ENCODE results near the gene CNOT10.
"Not testable (repeated sequence)": the region's sequence is repeated elsewhere in the genome, so short reads cannot be mapped to it uniquely, and the experiment has no call there.

CNOT10 gene

DNA sequence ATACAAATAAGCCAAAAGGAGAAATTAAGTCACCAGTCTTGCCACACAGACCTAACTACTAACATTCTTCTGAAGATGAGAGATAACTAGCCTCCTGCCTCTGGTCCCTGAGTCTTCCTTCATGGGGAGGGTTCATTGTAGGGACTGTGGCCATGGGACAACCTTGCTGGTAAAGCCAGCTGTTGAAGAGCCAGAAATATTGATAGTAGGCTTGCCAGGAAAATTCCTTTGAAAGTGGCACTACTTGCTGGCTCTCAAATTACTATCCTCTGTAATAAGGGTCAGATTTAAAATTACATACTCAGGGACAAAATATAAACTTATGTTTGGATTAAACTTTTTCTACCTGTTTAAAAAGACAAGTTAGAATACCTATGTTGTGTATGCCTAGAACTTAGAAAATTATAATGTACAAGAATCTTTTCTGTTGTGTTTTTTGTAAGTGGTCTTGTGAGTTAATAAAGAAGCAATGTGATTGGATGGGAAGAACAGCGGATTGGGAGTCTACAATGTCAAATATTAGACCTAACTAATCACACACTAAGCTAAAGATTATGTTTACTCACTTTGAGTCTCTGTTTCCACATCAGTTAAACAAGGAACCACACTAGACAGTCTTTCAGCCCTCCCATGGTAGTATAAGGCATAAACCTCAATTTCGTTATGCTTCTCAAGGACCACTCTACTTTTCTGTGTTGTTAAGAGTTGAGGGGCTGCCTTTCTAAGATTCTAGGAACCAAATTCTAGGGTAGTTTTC, 72.8 kb downstream of the CNOT10 start:
- no peak for DNase-seq (ENCODE audit: low spot score)

DNA sequence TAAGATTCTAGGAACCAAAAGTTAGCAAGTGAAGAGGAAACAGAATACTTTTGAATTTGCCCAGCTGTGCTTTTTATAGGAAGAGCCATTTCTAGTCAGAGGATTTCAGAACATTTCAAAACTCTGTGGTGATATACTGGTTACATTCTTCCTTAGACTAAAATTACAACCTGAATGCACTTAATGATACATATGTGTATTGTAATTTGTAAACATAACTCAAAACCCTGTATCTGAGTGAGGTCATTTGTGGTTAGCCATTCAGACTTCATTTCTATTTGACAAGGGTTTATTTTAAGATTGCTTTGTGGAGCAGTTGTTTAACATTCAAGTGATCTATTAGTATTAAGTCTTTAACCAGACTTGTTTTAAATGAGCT, 73.4 kb downstream of the CNOT10 start:
- DNase-seq (ENCODE audit: low spot score), result no peak

DNA sequence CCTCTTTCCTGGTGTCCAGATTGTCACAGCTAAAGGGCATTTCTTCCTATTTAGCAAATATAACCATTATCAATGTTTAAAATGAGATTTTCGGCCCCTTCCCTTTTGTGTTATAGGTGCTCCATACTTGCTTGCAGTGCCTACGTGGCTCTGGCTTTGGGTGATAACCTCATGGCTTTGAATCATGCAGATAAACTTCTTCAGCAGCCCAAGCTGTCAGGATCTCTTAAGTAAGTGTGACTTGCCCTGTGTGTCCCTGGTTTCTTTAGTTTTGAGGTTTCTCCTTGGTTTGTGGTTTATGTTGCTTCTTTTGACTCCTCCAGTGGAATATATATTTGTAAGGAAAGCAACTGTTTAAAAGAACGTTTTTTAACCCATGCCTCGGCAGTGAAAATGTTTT, 74.4 kb downstream of the CNOT10 start:
- no peak for DNase-seq (ENCODE audit: low spot score)

DNA sequence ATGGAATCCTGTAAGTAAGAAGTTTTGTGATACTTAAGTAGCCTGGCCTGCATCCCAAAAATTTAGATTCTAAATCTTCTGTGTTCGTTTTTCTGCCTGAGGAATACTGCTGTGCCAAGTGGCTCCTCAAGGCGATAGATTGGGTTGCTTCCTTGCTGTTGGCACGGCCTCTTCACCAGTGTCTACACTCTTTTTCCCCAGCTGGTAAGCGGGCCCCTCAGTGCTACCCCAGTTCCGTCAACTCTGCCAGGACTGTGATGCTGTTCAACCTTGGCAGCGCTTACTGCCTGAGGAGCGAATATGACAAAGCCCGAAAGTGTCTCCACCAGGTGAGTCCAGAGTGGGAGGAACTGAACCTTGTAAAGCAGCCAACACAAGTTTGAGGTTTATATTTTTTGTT, 79.5 kb downstream of the CNOT10 start:
- no peak for DNase-seq (ENCODE audit: low spot score)

DNA sequence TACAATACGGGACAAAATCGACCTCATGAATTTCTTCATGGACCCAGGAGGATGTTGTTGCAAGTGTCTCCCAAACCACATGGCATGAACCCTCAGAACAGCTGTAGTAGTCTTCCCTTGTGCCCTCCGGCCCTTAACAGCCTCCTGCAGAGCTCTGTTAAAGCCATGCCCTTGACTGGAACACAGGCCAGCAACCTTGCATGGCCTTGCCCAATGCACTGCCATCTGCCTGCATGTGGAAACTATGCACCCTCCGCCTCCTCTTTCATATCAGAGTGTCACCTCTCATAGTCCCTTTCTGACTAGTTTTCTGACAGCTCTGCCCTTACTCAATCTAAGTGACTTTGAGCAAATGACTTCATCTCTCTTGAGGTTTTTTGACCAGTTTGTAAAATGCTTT, 93.4 kb downstream of the CNOT10 start:
- no peak for DNase-seq (ENCODE audit: low spot score)

DNA sequence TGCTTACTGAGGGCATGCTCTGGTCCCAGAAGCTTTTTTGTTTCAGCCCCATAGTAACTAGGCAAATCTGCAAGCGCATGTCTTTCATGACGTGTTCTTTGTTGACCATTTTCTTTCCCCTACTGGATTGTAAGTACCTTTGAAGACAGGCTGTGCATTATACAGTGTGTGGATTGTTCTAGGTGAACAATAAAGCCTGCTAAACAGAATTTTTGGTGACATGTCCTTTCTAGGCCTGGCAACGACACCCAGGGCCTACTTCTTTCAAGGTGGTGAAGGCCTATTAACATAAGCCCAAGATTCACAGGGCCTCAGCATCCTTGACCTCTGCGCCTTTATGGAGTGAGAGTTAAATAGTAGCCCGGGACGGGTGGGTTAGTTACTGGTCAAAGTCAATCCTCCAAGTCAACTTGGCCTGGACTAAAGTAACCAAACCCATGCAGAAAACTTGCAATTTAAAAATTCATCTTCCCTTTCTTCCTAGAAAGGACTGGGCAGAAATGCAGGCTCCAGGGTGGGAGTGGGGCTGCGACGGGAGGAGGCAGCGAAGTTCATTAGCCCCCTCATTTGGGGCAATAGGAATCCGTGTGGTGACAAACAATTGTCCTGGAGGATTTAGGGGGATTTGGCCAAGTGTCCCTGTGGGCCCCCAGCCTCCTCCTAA, 95.2 kb downstream of the CNOT10 start:
- no peak for DNase-seq (ENCODE audit: low spot score)

DNA sequence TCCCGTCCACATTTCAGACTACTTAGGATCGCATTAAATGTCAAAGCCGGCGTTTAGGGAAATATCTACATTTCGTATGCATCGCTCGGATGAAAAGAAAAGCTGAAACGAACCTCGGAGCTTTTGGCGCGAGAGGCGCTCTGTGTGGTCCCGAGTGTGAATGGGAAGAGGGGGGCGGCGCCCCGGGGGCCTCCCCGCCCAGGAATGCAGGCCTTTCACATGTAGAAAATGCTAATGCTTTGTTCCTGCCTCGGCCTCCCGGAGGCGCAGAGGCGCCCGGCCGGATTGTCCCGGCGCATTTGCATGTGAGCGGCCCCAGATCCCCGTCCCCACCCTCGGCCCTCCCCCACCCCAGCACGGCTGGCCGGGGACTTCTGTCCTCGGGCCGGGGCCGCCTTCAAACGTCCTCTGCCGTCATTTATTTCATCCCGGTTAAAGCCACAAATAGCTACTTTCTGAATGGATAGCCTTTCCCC, 95.8 kb downstream of the CNOT10 start:
- DNase-seq (ENCODE audit: low spot score), result no peak

DNA sequence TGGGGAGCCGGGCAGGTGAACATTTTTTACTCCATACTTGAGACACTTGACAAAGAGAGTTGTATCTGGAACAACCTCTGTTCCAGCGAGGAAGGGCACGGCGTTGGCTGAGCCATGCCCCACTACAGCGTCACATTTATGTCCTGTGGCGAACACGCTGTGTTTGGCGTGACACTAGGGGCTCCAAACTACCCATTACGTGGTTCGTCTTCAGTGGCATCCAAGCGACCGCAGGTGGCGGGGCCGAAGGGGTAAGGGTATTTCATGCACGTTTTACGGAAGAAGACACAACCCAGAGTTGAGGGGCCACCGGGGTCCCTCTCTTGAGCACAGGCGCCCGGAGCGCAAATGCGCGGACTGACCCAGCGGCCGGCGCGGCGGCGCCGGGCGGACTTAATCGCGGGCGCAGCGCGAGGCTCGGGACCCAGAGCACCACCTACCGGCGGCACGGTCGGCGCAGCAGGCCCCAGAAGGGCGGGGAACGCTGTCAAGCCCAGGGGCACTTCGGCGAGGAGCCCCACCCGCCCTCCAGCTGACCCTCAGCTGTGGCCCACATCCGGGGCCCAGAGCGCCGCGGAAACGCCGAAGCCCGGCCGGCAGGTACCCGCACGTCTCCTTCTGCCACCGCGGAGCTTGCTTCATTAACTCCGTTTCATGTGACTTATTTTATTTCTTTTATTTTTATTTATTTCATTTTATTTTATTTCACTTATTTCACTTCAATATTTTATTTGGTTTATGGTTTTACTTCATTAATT, 96.4 kb downstream of the CNOT10 start:
- peak; percentile 79 for DNase-seq (ENCODE audit: low spot score)

DNA sequence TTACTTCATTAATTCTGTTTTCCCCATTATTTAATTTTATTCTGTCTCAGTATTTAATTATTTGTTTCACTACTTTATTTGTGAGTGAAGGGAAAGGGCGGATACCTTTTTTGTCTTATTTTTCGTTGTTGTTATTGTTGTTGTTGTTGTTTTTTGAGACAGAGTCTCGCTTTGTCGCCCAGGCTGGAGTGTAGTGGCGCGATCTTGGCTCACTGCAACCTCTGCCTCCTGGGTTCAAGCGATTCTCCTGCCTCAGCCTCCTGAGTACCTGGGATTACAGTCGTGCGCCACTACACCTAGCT, 96.9 kb downstream of the CNOT10 start:
- DNase-seq (ENCODE audit: low spot score), result not testable (repeated sequence)

DNA sequence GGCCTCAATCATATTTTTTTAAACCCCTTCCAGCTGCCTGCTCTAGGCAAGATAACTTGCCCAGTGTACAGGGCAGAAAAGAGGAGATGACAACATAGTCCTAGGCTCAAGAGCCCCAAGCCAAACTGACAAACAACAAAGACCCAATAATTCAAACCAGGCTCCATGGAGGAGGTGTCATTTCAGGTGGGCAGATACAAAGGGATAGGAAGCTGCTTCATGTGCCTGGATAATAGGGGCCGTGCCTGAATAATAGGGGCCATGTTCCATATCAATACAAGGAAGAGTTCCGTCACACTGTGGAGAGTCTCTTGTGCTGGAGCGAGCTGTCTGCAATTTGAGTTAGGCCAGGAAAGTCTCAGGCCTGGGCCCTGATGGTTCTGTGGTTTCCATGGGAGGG, 97.4 kb downstream of the CNOT10 start:
- DNase-seq (ENCODE audit: low spot score), result no peak

DNA sequence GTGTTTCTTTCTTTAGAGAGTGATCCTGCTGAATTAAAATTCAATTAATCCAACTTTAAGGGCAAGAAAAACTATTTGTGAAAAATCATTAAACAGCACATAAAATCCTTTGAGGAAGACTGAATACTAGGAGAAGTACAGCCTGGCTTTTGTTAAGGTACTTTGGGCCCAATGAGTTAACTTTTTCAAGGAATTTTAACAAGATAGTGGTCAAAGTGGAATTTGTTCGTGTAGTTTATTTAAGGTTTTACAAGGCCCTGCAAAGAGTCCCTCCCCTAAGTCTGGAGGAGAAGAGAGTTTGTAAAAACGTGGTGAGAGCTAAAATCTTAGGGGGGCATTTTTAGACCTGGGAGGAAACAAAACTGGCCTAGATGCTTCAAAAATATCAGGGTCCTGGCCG, 106.8 kb downstream of the CNOT10 start:
- DNase-seq (ENCODE audit: low spot score), result no peak

DNA sequence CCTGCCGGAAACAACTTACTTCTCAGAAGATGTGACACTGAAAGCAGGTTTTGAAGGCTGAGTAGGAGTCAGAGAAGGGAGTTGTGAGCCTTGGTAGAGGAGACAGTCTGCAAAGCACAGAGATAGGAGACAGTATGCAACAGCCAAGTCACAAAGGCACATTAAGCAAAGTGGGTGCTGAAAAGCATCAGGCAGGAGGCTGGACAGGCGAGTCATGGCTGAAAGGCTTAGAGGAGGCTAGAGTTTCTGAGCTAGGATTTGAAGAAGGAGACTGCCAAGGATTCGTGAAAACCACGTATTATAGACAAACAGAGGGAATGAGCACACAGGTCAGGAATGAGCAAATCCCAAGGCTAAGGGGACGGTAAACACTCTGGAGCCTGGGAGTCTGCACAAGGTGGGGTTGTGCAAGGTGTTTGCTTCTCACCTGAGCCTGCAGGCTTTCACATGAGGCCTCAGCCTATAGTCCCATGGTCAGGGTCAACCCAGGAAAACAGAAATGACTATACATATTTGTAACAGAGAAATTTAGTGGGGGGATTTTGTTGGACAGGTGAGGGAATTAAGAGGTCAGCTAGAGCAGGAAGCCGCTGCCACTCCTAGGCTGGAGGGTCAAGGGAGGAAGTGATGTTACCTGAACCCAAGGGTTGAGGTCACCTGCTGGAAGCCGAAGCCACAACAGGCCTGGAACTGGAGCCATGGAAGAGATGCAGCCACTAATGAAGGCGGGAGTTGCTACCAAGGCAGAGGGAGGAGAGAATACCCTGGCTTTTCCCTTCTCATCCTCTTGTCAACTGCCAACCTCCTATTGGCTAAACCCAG, 109.7 kb downstream of the CNOT10 start:
- no peak for DNase-seq (ENCODE audit: low spot score)

DNA sequence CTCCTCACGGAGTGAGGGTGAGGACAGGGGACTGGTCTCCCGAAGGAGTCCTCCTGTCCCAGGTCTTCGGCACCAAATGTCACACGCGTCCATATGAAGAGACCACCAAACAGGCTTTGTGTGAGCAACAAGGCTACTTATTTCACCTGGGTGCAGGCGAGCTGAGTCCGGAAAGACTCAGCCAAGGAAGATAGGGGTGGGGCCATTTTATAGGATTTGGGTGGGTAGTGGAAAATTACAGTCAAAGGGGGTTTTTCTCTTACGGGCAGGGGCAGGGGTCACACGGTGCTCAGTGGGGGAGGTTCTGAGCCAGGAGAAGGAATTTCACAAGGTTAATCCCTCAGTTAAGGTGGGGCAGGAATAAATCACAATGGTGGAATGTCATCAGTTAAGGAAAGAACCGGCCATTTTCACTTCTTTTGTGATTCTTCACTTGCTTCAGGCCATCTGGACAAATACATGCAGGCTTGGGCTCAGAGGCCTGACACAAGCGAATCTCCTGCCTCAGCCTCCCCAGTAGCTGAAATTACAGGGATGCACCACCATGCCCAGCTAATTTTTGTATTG, 111.5 kb downstream of the CNOT10 start:
- not testable (repeated sequence) for DNase-seq (ENCODE audit: low spot score)

DNA sequence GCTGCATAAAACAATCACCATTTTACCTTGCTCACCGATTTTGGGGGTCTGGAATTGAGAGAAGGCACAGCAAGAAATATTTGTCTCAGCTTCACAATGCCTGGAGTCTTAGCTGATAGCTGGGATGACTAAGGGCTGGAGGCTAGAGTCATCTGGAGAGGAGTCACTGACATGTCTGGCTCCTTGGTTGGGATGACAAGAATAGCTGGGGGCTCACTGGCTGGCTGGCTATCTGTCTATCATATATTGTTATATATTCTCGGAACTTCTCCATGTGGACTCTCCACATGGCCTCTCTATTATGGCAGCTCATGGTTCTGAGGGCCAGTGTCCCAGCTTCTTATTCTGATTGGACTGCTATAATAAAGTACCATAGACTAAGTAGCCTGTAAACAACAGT, 112.8 kb downstream of the CNOT10 start:
- no peak for DNase-seq (ENCODE audit: low spot score)

DNA sequence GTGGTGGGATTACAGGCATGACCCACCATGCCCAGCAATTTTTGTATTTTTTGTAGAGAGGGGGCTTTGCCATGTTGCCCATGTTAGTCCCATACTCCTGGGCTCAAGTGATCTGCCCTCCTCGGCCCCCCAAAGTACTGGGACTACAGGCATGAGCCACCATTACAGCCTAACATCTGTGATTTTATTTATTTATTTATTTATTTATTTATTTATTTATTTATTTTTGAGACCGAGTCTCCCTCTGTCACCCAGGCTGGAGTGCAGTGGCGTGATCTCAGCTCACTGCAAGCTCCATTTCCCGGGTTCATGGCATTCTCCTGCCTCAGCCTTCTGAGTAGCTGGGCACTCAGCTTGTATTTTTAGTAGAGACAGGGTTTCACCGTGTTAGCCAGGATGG, 116.5 kb downstream of the CNOT10 start:
- DNase-seq (ENCODE audit: low spot score), result not testable (repeated sequence)

DNA sequence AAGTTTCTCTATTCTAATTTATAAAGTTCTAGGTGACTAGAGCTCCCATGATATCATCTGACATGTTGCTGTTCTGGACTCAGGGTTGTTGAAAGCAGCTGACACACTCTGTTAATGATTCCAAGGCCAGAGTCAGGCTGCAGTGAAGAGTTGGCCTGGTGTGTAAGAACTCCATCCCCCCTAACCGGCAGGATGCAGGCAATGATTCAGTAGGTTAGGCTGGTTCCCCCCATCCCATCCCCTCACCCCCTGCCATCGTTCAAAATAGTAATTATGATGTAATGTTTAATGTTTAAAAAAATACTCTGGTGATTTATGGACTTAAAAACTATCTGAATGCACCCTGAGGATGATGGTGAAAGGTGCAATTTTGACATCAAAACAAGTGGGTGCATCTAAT, 128.2 kb downstream of the CNOT10 start:
- no peak for DNase-seq (ENCODE audit: low spot score)

DNA sequence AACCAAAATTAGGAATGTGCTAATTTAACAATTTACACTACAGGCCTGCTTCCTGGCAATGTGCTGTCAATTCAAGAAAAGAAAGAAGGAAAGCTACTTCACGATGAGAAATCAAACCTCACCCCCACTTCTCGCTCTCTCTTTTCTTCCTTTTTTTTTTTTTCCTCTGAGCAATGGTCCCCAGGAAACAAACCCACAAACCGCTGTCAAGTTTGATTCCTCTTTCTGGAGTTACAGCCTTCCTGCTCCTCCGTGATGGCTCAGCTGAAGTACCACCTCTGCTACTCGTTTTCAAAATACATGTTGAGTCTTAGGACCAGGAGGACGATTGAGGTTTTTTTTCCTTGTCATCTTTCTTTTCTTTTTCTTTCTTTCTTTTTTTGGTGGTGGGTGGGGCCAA, 129.4 kb downstream of the CNOT10 start:
- peak; percentile 32 for DNase-seq (ENCODE audit: low spot score)

DNA sequence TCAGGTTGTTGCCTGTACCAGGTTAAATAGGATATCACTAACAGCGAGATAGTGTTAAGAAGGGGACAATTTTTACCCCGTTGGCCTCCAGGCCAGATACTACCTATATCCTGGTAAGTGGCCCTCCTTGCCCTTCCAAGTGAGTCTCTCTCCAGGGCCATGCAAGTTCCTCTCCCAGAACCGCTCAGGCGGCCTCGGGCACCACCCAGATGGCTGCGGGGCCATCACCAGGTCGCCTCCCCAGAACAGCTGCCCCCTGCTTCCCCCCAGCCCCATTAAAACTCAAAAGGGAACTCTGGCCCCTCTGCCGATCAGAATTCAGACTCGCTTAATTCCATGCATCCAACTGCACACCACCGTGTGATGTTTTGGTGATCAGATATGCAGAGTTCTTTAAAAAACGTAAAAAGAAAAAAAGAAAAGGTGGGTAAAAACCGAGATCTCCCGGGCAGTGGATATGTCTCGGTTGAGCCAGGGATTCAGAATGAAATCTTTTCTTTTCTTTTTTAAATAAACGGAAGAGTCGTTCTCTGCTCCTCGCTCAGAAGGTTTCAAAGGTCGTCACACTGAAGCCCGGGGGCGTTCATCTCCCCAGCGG, 131.0 kb downstream of the CNOT10 start:
- DNase-seq (ENCODE audit: low spot score), result no peak

DNA sequence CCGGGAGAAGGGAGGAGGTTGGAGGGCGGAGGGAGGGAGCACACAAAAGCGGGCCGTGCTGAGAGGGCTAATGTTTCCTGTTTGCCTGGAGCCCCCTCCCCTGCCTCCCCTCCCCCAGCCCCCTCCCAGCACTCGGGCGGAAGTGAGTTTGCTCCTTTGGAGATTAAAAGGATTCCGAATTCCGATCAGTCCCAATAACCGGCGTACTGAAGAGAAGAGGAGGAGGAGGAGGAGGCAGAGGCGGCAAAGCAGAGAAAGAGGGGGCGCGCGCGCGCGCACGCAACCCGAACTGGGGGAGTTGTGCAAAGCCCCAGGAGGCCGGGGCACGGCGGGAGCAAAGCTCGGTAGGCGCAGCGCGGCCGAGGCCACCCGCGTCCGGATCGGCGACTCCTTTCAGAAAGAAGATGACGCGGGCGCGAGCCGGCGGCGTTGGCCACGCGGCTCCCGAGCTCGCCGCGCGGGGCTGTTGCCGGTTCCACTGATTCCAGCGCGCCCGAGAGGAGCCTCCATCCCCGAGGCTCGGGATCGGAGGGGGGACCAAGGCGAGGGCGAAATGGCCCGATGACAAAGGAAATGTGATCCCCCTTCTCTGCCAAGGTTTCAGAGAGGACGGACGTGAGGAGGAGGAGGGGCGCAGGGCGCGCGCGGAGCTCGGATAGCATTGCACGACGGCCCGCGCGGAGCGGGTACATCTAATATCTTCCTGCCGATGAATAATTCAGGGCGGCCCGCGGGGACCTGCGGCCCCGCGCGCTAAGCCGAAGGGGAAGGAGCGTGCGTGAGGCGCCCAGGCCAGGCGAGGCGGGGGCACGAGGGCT, 131.7 kb downstream of the CNOT10 start:
- no peak for DNase-seq (ENCODE audit: low spot score)

DNA sequence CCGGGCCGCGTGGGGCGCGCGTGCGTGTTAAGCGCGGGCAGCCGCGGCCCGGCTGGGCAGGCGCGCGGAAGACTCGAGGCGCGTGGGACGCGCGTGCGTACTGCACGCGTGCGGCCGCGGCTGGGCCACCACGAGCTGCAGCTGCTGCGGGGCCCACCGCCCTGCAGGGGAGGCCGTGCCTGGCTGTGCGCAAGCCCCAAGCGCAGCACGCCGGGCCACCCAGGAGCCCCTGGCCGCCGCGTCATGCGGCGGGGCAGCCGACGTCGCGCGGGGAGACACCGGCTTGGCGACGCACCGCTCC, 132.2 kb downstream of the CNOT10 start:
- no peak for DNase-seq (ENCODE audit: low spot score)

Data from Ammon's horn (tissue), 1 donor.